HG03457 (cell line): Measurements from ENCODE around the gene MAGI2.
"Not testable (repeated sequence)": the region's sequence is repeated elsewhere in the genome, so short reads cannot be mapped to it uniquely, and the experiment has no call there.

ENCODE experiments used
- ATAC-seq: cut with Tn5 transposase; IDR thresholded peaks from one replicate; pipeline ENCODE4 v1.9.1; 2021; ENCODE audit warnings: moderate number of reproducible peaks; ENCODE audit not compliant: unreplicated experiment

The MAGI2 gene

GRCh38 chr7:78023191-78023590, 1430.3 kb downstream of the MAGI2 start:
- ATAC-seq: no peak

GRCh38 chr7:78022165-78022564, 1431.3 kb downstream of the MAGI2 start:
- ATAC-seq: no peak

GRCh38 chr7:78020874-78021249, 1432.6 kb downstream of the MAGI2 start:
- no peak for ATAC-seq

- ATAC-seq: peak; percentile 10
Observed at GRCh38 chr7:78020136-78020873, 1433.2 kb downstream of the MAGI2 start.

- ATAC-seq: peak; percentile 86
Observed at GRCh38 chr7:78019447-78020135, 1433.9 kb downstream of the MAGI2 start.

- peak; percentile 23 for ATAC-seq
Observed at GRCh38 chr7:78018641-78019446, 1434.6 kb downstream of the MAGI2 start.

GRCh38 chr7:78017591-78018100, 1435.8 kb downstream of the MAGI2 start:
- ATAC-seq: no peak

GRCh38 chr7:78015574-78016260, 1437.8 kb downstream of the MAGI2 start:
- no peak for ATAC-seq

- no peak for ATAC-seq
Observed at GRCh38 chr7:78014401-78014800, 1439.1 kb downstream of the MAGI2 start.

- no peak for ATAC-seq
Observed at GRCh38 chr7:78013386-78013785, 1440.1 kb downstream of the MAGI2 start.

GRCh38 chr7:78011642-78012041, 1441.8 kb downstream of the MAGI2 start:
- ATAC-seq: no peak

- ATAC-seq: no peak
Observed at GRCh38 chr7:78007231-78007630, 1446.2 kb downstream of the MAGI2 start.

GRCh38 chr7:78006063-78006755, 1447.3 kb downstream of the MAGI2 start:
- no peak for ATAC-seq

GRCh38 chr7:78002715-78003114, 1450.8 kb downstream of the MAGI2 start:
- ATAC-seq: no peak

GRCh38 chr7:78002021-78002420, 1451.4 kb downstream of the MAGI2 start:
- ATAC-seq: no peak

- not testable (repeated sequence) for ATAC-seq
Observed at GRCh38 chr7:77999168-77999567, 1454.3 kb downstream of the MAGI2 start.

- no peak for ATAC-seq
Observed at GRCh38 chr7:77995717-77996116, 1457.8 kb downstream of the MAGI2 start.

- no peak for ATAC-seq
Observed at GRCh38 chr7:77993838-77994237, 1459.6 kb downstream of the MAGI2 start.

- no peak for ATAC-seq
Observed at GRCh38 chr7:77991656-77992055, 1461.8 kb downstream of the MAGI2 start.

GRCh38 chr7:77989981-77990566, 1463.4 kb downstream of the MAGI2 start:
- ATAC-seq: no peak
